Stimulated activated CD8-positive, alpha-beta memory T cell treated with anti-CD3 and anti-CD28 coated beads, Interleukin-2, amount 100 ng/mL, for 48 hours (primary cell): ENCODE data around the gene BTN2A1.
"Not testable (repeated sequence)": the region's sequence is repeated elsewhere in the genome, so short reads cannot be mapped to it uniquely, and the experiment has no call there.

Source experiments
- DNase-seq, 2 donors: peaks; one replicate each; pipeline ENCODE4 v3.0.0-alpha.2; 2020; ENCODE audit warnings: low read depth in 2 of 2

Gene BTN2A1

DNA sequence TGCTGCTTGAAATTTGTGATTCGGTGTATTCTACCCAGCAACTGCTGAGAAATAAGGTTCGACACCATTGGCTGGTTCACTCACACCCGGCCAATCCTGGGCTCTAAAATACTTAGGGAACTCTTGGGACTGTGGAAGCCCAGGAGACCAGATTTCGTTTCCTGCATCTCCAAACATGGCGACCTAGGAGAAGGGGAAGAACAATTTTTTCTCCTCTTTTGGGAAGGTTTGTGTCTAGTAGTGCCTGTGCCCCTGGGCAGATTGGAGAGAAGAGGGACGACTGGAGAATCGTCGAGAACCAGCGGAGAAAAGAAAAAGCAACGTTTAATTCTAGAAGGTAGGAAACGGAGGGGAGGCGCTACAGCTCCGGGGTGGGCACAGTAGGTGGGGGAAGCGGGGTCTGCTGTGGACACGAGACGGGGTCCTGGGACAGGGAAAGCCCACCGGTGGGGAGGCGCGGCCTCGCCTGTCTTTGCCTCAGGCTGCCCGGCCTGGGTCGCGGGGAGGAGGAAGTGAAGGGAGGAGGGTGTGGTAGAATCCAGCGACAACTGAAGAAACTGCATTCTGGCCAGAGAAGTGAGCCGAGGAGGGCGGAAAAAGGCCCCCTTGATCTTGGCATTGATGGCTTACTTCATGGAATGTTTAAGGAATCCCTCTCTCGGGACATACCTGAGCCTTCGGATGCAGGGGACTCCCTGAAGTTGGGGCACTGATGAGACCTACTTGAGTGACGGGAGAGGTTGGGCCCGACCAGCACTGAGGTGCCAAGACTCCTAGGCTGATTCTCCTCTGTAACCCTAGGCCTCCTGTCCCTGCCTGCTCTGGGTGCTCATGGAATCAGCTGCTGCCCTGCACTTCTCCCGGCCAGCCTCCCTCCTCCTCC lies at the start of gene BTN2A1:
TSS of gene BTN2A1 (plus strand) at position 150 of the 883 bp plus-strand sequence. CDS start at position 832, 682 bp downstream.
- peak; percentile 30 to 39 for DNase-seq

DNA sequence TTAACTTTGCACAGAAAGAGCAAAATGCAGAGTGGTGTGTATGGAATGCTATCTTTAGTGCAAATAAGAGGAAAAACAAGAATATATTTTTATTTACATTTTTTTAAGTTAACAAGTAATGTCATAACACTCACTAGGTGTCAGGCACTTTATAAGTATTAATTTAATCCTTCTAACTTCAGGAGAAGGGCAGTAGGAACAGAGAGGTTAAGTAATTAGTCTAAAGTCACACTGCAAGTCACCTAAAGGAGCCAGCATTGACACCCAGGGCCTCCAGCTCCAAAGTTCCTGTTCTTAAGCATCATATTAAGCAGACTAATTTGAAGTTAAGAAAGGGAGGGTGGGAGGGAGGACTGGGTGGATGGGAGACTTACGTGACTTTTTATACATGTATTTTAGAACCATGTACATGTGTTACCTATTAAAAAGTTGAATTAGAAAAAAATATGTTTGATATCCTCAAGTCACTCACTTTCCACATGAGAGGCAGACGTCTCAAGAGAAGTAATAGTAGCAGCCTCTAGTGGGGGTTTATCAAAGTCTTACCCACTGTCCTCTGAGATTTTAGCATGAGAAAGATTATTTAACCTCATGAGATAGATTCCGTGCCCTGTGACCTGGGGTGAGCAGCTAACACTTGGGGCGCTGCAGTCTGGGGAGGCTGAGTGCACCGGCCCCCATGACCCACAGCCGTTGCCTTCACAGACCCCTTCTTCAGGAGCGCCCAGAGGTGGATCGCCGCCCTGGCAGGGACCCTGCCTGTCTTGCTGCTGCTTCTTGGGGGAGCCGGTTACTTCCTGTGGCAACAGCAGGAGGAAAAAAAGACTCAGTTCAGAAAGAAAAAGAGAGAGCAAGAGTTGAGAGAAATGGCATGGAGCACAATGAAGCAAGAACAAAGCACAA lies 48.7 kb upstream of the BTN2A1 start:
- no peak for DNase-seq

DNA sequence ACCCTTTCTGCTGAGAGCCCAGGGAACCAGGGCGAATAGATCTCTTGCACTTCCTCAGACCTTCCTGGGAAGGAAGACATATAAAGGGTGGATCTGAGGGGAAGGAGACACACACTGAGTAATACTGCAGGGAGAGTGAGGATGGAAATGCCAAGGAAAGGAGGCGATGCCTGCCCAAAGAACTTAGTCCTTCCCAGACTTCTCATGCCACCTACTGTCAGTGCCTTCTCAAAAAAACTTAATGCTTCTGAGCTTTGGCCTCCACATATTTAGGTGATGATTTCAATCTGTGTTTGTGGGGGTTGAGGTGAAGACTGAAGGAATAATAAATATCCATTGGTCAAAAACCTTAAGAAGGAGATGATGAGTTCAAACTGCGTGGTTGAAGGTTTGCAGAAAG lies 46.0 kb upstream of the BTN2A1 start:
- no peak for DNase-seq

DNA sequence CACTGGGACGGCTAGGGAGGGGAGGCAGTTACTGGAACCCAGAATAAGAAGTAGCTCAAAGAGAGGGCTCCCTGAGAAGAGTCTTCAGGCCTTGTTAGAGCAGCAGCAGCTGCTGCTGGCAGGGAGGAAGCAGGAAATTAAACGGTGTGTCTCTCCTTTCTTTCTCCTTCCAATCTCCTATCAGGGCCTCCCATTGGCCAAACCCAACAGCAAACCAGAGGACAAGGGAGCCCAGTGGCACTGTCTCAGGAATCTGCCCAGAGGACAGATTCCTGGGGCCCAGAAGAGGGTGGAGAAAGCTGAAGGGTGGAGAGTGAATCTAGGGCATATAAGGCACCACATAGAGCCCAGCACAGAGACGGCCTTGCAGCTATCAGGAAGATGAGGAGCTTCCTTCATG lies 45.5 kb upstream of the BTN2A1 start:
- no peak for DNase-seq

DNA sequence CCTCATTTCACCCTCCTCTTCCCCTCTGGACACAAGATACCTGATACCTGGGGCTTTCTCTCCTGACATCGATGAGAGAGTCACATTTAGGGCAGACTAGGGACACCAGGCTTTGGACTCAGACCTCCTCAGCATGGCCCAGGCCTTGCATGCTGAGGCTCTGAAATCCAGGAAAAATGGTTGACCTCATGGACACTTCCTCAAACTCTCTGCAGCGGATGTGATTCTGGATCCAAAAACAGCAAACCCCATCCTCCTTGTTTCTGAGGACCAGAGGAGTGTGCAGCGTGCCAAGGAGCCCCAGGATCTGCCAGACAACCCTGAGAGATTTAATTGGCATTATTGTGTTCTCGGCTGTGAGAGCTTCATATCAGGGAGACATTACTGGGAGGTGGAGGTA lies 44.8 kb upstream of the BTN2A1 start:
- no peak for DNase-seq

DNA sequence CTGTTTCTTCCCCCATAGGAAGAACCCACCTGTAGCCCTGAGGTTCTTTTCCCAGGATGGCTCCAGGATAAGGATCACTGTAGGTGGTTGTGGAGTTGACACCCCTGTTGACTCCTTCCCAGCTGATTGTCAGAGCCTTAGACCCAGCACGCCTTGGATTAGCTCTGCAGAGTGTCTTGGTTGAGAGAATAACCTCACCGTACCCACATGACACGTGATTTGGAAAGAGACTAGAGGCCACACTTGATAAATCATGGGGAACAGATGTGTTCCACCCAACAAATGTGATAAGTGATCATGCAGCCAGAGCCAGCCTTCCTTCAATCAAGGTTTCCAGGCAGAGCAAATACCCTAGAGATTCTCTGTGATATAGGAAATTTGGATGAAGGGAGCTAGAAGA lies 43.5 kb upstream of the BTN2A1 start:
- DNase-seq: no peak

DNA sequence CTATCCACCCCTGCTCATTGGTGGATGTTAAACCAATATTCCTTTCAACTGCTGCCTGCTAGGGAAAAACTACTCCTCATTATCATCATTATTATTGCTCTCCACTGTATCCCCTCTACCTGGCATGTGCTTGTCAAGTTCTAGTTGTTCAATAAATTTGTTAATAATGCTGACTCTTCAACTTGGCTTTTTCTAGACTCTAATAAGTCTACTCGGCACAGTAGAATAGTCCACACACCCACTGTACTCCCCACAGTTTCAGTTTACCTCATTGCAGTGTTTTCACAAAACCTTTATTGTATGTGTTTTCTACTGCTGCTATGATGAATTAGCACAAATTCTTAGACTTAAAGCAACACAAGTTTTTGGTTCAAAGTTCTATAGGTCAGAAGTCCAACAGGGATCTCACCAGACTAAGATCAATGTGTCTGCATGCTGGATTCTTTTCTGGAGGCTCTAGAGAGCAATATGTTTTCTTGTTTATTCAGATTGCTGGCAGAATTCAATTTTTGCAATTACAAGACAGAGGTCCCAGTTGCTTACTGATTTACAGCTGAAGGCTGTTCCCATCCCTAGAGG lies 42.6 kb upstream of the BTN2A1 start:
- DNase-seq: no peak

DNA sequence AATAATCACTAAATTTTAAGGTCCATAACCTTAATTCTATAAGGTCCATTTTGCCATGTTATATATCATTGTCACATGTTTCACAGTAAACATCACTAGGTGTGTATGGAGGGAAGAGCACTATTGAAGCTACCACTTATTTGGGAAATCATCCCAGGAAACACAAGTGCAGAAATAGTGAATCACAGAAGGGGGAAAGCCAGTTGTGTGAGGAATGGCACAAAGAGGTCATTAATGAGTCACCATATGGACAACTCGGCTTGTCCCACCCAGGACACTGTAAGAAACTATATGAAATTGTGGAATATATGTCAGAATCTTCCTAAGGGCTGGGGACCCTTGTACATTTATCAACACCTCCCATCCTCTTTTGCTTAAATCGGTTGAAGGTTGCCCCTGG lies 42.0 kb upstream of the BTN2A1 start:
- DNase-seq: no peak

DNA sequence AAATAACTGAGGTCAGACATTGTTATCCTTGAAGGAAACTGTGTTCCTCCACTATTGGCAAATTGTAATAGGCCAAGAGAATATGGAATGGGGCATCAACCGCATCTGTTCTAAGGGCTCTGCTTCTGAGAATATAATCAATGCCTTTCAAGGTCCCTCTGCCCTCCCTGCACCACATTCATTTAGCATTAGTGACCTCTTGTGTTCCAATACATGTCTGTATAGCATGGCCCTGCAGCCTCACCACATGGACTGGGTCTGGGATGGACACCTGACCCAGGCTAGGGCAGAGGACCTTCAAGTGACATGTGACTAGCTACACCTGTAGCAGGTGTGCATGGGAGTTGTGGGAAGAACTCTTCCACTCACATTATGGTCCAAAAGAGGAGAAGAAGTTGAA lies 41.5 kb upstream of the BTN2A1 start:
- DNase-seq: no peak

DNA sequence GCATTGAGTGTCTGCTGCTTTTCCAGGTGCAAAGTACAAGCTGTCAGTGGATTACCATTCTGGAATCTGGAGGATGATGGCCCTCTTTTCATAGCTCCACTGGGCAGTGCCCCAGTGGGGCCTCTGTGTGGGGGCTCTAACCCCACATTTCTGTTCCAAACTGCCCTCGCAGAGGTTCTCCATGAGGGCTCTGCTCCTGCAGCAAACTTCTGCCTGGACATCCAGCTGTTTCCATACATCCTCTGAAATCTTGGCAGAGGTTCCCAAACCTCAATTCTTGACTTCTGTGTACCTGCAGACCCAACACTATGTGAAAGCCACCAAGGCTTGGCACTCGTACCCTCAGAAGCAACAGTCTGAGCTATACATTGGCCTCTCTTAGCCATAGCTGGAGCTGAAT lies 39.7 kb upstream of the BTN2A1 start:
- not testable (repeated sequence) for DNase-seq

DNA sequence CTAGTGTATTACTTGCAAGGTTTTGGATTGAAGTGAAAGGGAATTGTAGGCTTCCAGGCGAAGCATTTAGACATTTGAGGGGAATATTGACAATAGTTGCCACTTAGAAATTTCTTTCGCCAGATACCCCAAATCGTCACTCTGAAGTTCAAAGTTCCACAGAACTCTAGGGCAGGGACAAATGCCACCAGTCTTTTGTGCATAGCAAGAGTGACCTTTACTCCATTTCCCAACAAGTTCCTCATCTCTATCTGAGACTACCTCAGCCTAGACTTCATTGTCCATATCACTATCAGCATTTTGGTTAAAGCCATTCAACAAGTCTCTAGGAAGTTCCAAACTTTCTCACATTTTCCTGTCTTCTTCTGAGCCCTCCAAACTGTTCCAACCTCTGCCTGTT lies 39.0 kb upstream of the BTN2A1 start:
- DNase-seq: not testable (repeated sequence)

DNA sequence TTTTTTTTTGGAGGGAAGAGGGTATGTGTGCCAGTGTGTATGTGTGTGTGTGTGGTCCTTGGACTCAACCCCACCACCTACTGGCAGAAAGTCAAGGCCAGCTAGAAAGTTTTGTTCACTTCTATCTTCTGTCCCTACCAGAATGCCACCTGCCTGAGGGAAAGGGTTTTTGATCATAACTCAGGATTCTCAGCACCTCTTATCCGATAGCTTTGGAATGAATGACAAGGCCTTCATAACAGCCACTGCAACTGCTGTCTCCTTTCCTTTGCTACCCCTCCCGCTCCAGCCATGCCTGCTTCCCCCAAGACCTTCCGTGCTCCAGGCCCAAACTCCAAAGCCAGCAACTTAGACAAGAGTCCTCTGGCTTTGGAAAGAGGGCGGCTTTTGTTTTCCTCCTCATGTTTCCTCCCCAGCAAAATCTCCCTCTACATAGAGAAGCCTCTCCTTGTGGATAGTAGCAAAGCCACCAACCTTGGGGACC lies 37.0 kb upstream of the BTN2A1 start:
- DNase-seq: no peak

DNA sequence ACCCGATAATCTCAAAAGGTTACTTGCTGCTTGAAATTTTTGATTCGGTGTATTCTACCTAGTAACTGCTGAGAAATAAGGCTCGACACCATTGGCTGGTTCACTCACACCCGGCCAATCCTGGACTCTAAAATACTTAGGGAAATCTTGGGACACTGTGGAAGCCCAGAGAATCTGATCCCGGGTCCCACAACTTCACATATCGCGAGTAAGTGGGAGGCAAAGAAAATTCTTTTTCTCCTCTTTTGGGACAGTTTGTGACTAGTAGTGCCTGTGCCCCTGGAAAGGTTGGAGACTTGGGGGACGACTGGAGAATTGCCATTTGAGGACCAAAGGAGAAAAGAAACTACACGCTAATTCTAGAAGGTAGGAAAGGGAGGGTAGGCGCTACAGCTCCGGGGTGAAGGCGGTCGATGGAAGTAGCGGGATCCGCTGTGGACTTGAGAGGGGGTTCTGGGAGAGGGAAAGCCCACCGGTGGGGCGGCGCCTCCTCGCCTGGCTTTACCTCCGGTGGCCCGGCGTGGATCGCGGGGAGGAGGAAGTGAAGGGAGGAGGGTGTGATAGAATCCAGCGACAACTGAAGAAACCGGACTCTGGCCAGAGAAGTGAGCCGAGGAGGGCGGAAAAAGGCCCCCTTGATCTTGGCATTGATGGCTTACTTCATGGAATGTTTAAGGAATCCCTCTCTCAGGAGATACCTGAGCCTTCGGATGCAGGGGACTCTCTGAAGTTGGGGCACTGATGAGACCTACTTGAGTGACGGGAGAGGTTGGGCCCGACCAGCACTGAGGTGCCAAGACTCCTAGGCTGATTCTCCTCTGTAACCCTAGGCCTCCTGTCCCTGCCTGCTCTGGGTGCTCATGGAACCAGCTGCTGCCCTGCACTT lies 36.3 kb upstream of the BTN2A1 start:
- no peak for DNase-seq

DNA sequence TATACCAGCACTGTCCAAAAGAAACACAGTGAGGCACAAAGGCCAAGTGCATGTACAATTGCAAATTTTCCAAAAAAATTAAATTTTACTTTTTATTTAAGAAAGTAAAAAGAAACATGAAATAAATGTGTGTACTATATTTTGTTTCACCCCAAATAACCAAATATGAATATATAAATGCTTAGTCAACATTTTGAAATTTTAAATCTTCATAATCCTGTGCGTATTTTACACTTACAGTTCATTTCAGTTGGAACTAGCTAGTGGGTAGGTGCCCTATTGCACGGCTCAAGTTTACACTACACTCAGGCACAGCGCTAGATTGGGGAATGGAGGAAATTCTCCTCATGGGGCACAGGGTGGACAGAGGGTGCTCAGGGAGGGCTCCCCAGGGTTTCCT lies 35.4 kb upstream of the BTN2A1 start:
- no peak for DNase-seq

DNA sequence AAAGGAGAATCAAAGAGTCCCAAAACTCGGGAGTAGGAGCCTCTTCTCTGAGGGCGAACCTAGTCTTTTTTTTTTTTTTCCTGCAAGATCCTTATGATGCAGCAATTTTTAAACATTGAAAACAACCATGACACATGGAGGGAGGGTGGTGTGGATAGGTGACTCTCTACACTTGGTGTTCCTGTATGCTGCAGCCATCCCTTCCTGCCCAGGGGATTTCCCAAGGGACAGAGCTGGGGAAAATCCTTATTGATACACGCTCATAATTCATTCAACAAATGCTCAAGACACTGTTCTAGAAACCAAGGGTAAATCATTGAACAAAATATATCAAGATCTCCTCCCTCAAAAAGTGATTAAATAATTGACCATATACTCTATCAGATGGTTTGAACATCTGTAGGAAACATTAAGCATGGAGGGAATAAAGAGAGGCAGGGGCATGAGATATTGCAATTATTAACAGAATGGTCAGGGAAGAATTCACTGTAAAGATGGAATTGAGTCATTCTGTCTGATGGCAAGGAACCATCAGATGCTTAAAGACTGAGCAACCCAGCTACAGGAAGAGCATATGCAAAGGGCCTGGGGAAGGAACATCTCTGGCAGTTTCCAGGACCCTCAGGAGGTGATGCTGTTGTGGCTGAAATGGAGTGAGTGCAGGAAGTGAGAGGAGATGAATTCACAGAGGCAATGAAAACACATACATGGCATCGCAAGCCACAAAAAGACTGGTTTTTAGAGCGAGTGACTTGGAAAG lies 30.9 kb upstream of the BTN2A1 start:
- DNase-seq: no peak

DNA sequence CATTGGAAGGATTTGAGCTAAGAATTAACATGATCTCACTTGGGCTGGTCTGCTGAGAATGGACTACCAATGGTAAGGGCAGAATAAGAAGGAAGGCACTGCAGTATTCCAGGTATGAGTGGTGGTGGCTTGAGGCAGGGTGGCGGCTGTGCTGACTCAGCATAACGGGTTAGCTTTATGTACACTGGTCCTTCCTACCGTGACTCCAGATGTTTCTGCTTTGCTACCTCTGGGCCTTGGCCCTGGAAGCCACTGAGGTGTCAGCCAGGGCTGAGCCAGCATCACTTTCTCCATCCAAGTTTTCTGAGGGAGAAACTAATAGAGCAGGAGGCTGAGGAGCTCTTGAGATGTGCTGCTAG lies 30.3 kb upstream of the BTN2A1 start:
- DNase-seq: no peak

DNA sequence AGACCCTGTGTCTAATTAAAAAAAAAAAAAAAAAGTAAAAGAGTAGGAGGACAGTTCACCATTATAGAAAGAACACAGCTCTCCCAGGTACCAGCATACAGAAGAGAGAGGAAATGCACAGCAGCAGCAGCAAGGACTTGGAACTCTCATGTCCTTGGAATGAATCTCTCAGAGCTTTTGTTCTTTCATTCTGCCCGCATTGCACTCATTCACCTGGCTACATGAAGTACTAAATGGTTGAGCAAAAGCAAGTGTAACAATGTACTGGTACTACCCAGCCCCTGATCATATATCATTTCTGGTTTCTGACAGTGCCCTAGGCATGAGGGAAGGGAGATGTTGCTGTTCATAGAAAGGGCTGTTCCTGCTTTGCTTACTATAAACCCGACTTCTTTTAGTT lies 29.5 kb upstream of the BTN2A1 start:
- no peak for DNase-seq

DNA sequence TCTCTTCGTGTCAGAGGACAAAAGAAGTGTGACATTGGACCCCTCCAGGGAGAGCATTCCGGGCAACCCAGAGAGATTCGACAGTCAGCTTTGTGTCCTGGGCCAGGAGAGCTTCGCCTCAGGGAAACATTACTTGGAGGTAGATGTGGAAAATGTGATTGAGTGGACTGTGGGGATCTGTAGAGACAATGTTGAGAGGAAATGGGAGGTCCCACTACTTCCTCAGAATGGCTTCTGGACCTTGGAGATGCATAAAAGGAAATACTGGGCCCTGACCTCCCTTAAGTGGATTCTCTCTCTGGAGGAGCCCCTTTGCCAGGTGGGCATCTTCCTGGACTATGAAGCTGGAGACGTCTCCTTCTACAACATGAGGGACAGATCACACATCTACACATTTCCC lies 27.0 kb upstream of the BTN2A1 start:
- DNase-seq: no peak

DNA sequence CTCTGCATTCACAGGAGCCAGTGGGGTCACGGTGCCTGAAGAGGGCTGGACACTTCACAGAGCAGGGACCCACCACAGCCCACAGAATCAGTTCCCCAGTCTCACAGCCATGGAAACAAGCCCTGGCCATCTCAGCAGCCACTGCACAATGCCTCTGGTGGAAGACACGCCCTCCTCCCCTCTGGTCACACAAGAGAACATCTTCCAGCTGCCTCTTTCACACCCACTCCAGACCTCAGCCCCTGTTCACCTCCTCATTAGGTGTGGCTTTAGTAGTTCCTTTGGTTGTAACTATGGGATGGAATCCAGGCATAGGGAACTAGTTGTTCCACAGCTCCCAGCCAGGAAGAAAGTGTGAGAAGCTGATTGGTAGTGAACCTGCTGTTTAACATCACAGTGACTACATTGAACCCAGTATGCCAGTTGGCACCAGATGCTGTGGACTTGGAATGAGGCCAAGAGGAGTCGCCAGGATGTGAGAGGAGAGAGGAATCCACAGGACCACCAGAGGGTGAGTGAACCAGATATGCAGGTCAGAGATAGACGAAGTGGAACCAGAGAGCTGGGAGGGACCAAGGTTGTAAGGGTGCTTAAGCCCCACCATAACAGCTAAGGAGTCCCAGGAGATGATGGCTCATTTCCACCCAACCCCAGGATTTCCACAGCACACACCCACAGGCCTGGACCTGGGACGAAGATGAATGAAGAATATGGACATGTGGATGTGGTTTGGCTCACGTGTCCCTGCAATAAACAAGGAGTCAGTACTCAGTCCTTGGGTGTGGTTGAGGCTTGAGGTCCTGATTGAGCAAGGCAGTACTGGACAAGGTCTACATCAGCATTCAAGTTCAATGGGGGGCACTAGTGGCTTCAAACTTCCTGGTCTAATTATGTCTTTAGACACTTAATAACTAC lies 26.2 kb upstream of the BTN2A1 start:
- no peak for DNase-seq
